Neural crest cell (in vitro differentiated cells): ENCODE data around the gene SIM2. TPM values are rescaled to one million over a fixed set of nuclear protein-coding genes. Genes with fewer than 3 reads are reported as not detected.

ENCODE experiments used
- DNase-seq: peaks from one replicate; pipeline ENCODE4 v3.0.0; 2021; ENCODE audit warnings: low read depth, mixed read lengths, low spot score
- H3K27ac Mint-ChIP-seq: one replicate; pipeline ENCODE4 v1.8.0; 2021; ENCODE audit warnings: mild to moderate bottlenecking, mixed read lengths; ENCODE audit not compliant: unreplicated experiment
- H3K27me3 Mint-ChIP-seq: 2 replicates; pipeline ENCODE4 v1.8.0; 2021; ENCODE audit warnings: low read depth, mild to moderate bottlenecking, mixed read lengths
- H3K36me3 Mint-ChIP-seq: 2 replicates; pipeline ENCODE4 v1.8.0; 2021; ENCODE audit warnings: low read depth, mild to moderate bottlenecking, mixed read lengths
- H3K4me1 Mint-ChIP-seq: 2 replicates; pipeline ENCODE4 v1.8.0; 2021; ENCODE audit warnings: mixed read lengths
- H3K4me3 Mint-ChIP-seq: one replicate; pipeline ENCODE4 v1.8.0; 2021; ENCODE audit warnings: mild to moderate bottlenecking, mixed read lengths
- H3K9me3 Mint-ChIP-seq: 2 replicates; pipeline ENCODE4 v1.8.0; 2021; ENCODE audit warnings: mixed read lengths
- CTCF ChIP-seq: fragments of 200-600 bp; sonication (generic); conservative IDR thresholded peaks from 2 replicates; pipeline ENCODE4 v1.5.0; 2021; ENCODE audit warnings: antibody characterized with exemption, mild to moderate bottlenecking
- total RNA-seq: library from RNA; stranded (reverse); gene quantifications from 2 replicates; pipeline ENCODE4 v1.2.1, GENCODE V29; 2021

Gene SIM2
- total RNA-seq, 1 donor from 2014 or later = not detected

- Mint-ChIP-seq H3K36me3 (no peaks in the 10 kb centered on the region), H3K4me3 (no peak overlapping the region), H3K9me3 (no peaks in the 10 kb centered on the region), H3K27me3 (peaks cover 15% of the 10 kb centered on the region), H3K27ac (no peak overlapping the region), H3K4me1 (no peaks in the 10 kb centered on the region)
- TF ChIP-seq CTCF = no peak
- no peak for DNase-seq
Measured at GRCh38 chr21:36729310-36729970, 30.5 kb downstream of the SIM2 start.

GRCh38 chr21:36730291-36731281, 31.7 kb downstream of the SIM2 start:
- H3K4me1 Mint-ChIP-seq = no peaks in the 10 kb centered on the region
- DNase-seq = no peak
- H3K4me3 Mint-ChIP-seq = no peak overlapping the region
- H3K9me3 Mint-ChIP-seq = no peaks in the 10 kb centered on the region
- no peak for TF ChIP-seq CTCF
- no peaks in the 10 kb centered on the region for H3K36me3 Mint-ChIP-seq
- no peak overlapping the region for H3K27ac Mint-ChIP-seq
- H3K27me3 Mint-ChIP-seq = peaks cover 15% of the 10 kb centered on the region

GRCh38 chr21:36732217-36732616, 33.3 kb downstream of the SIM2 start:
- Mint-ChIP-seq H3K4me1 (no peaks in the 10 kb centered on the region), H3K27ac (no peak overlapping the region), H3K36me3 (no peaks in the 10 kb centered on the region), H3K4me3 (no peak overlapping the region), H3K9me3 (no peaks in the 10 kb centered on the region), H3K27me3 (peaks cover 15% of the 10 kb centered on the region)
- DNase-seq = no peak
- TF ChIP-seq CTCF = no peak

GRCh38 chr21:36732761-36733160, 33.8 kb downstream of the SIM2 start:
- no peaks in the 10 kb centered on the region for H3K4me1 Mint-ChIP-seq
- H3K27me3 Mint-ChIP-seq = peaks cover 15% of the 10 kb centered on the region
- H3K36me3 Mint-ChIP-seq = no peaks in the 10 kb centered on the region
- no peak for TF ChIP-seq CTCF
- no peak overlapping the region for H3K4me3 Mint-ChIP-seq
- H3K27ac Mint-ChIP-seq = no peak overlapping the region
- H3K9me3 Mint-ChIP-seq = no peaks in the 10 kb centered on the region
- no peak for DNase-seq

- Mint-ChIP-seq H3K27me3 (peaks cover 16% of the 10 kb centered on the region), H3K36me3 (no peaks in the 10 kb centered on the region), H3K4me3 (no peak overlapping the region), H3K4me1 (no peaks in the 10 kb centered on the region), H3K9me3 (no peaks in the 10 kb centered on the region), H3K27ac (no peak overlapping the region)
- TF ChIP-seq CTCF = no peak
- no peak for DNase-seq
Measured at GRCh38 chr21:36733857-36734256, 34.9 kb downstream of the SIM2 start.
